Measurements from ENCODE around the gene ASPG. TPM values are rescaled to one million over a fixed set of nuclear protein-coding genes. Genes with fewer than 3 reads are reported as not detected.

ASPG gene
- total and polyA plus RNA-seq, 2 of the 13 experiments (the other 11 are each of a cell fraction or from before 2014, with no cell fraction given): not detected

- no TSS peak for BruUV-seq (replicated peaks)
- Histone ChIP-seq H3K27ac (ENCODE audit: extremely low read length, insufficient read depth, low read length) (no peak overlapping the region), H3K36me3 (replicated peaks in 1 of 2; ENCODE audit: control insufficient read depth in 1 of 2, insufficient read depth in 2 of 2, low read length in 2 of 2) (no peaks in the 10 kb centered on the region), H3K4me3 (replicated peaks in 1 of 3; ENCODE audit: insufficient read depth in 1 of 3, low read depth in 2 of 3, low read length in 3 of 3) (no peak overlapping the region), H4K20me1 (ENCODE audit: insufficient read depth, low read length) (no peaks in the 10 kb centered on the region), H3K4me2 (ENCODE audit: low read depth, low read length) (no peak overlapping the region), H2AFZ (ENCODE audit: low read length) (no peak overlapping the region), H3K4me1 (ENCODE audit: insufficient read depth, low read length) (no peaks in the 10 kb centered on the region), H3K9ac (ENCODE audit: insufficient read depth, low read depth, low read length) (no peak overlapping the region), H3K27me3 (ENCODE audit: control insufficient read depth in 1 of 2, insufficient read depth in 2 of 2, low read length in 2 of 2) (peaks cover 14 to 81% of the 10 kb centered on the region in 2 experiments; a peak in 4 of 5 replicates), H3K9me3 (ENCODE audit: low read length) (no peaks in the 10 kb centered on the region), H3K79me2 (ENCODE audit: insufficient read depth, low read length) (no peaks in the 10 kb centered on the region)
- FAIRE-seq (no peak), DNase-seq (ENCODE audit: low spot score) (no peak), ATAC-seq (no peak)
- in situ Hi-C loops (cut with HindIII; ENCODE audit: extremely low pct_ligation_motif_present, low pct_unique_long_range_greater_than_20kb) (no loop called here), intact Hi-C loops (cut with micrococcal nuclease; ENCODE audit: unreplicated experiment) (no loop called here)
- ChIA-PET CTCF (ENCODE audit: low intra/inter-chr PET ratio, low total read pairs) (no interaction called here), POLR2A (no interaction called here)
- TF ChIP-seq HHEX (CRISPR knock-in tag; IDR thresholded peaks at IDR 0.05) (no peak), NR2F2 (IDR thresholded peaks at IDR 0.05; ENCODE audit: borderline replicate concordance, low read depth) (no peak)
- WGBS (ENCODE audit: low lambda C conversion rate): 3% methylated on average over 4 of the region's 4 CpGs
Observed at GRCh38 chr14:104144453-104144790, 58.9 kb downstream of the ASPG start.

GRCh38 chr14:104144911-104145825, 59.7 kb downstream of the ASPG start:
- Histone ChIP-seq H4K20me1 (ENCODE audit: insufficient read depth, low read length) (no peaks in the 10 kb centered on the region), H3K9me3 (ENCODE audit: low read length) (no peaks in the 10 kb centered on the region), H3K79me2 (ENCODE audit: insufficient read depth, low read length) (no peaks in the 10 kb centered on the region), H3K4me3 (replicated peaks in 1 of 3; ENCODE audit: insufficient read depth in 1 of 3, low read depth in 2 of 3, low read length in 3 of 3) (no peak overlapping the region), H3K4me2 (ENCODE audit: low read depth, low read length) (no peak overlapping the region), H2AFZ (ENCODE audit: low read length) (no peak overlapping the region), H3K4me1 (ENCODE audit: insufficient read depth, low read length) (no peaks in the 10 kb centered on the region), H3K36me3 (replicated peaks in 1 of 2; ENCODE audit: control insufficient read depth in 1 of 2, insufficient read depth in 2 of 2, low read length in 2 of 2) (no peaks in the 10 kb centered on the region), H3K27me3 (ENCODE audit: control insufficient read depth in 1 of 2, insufficient read depth in 2 of 2, low read length in 2 of 2) (peaks cover 13 to 78% of the 10 kb centered on the region in 2 experiments; a peak in 4 of 5 replicates), H3K27ac (ENCODE audit: extremely low read length, insufficient read depth, low read length) (no peak overlapping the region), H3K9ac (ENCODE audit: insufficient read depth, low read depth, low read length) (no peak overlapping the region)
- WGBS (ENCODE audit: low lambda C conversion rate): 22% methylated on average over 19 of the region's 37 CpGs
- no peak for FAIRE-seq
- intact Hi-C loops (cut with micrococcal nuclease; ENCODE audit: unreplicated experiment): no loop called here
- ATAC-seq: no peak
- ChIA-PET POLR2A (no interaction called here), CTCF (ENCODE audit: low intra/inter-chr PET ratio, low total read pairs) (no interaction called here)
- no TSS peak for BruUV-seq (replicated peaks)
- TF ChIP-seq PATZ1 (CRISPR knock-in tag; IDR thresholded peaks at IDR 0.05) (no peak), EEA1 (CRISPR knock-in tag; IDR thresholded peaks at IDR 0.05; ENCODE audit: borderline replicate concordance) (no peak), ZNF329 (CRISPR knock-in tag; IDR thresholded peaks at IDR 0.05; ENCODE audit: low read depth) (no peak), PITX1 (CRISPR knock-in tag; IDR thresholded peaks at IDR 0.05) (no peak), TRAFD1 (CRISPR knock-in tag; IDR thresholded peaks at IDR 0.05; ENCODE audit: borderline replicate concordance) (no peak), IRF1 (CRISPR knock-in tag; IDR thresholded peaks at IDR 0.05; ENCODE audit: low read depth) (no peak), ZNF563 (CRISPR knock-in tag; IDR thresholded peaks at IDR 0.05) (no peak), WIZ (CRISPR knock-in tag; IDR thresholded peaks at IDR 0.05) (no peak), GATA4 (IDR thresholded peaks at IDR 0.05; ENCODE audit: borderline replicate concordance, low read depth) (no peak), DNMT1 (CRISPR knock-in tag; IDR thresholded peaks at IDR 0.05) (no peak), ZBTB7B (CRISPR knock-in tag; IDR thresholded peaks at IDR 0.05) (no peak), SOX5 (CRISPR knock-in tag; IDR thresholded peaks at IDR 0.05; ENCODE audit: borderline replicate concordance) (no peak)
- DNase-seq (ENCODE audit: low spot score): no peak
- in situ Hi-C loops (cut with HindIII; ENCODE audit: extremely low pct_ligation_motif_present, low pct_unique_long_range_greater_than_20kb): no loop called here

Measured in HepG2 (cell line).